Tibial nerve (tissue), 4 donors: ENCODE results near the gene ZBTB21. TPM values are rescaled to one million over a fixed set of nuclear protein-coding genes. Genes with fewer than 3 reads are reported as not detected.
A peak's percentile ranks its signal among the peaks of the same experiment; 100 is the strongest.

Experiments
- DNase-seq, 2 donors: peaks; one replicate each; pipeline ENCODE4 v3.0.0-alpha.2; 2019; ENCODE audit warnings: low spot score in 2 of 2
- H3K27ac ChIP-seq, 4 donors: fragments of 200-600 bp; sonication (generic) in 3 of 4; one replicate each; pipeline ENCODE4 v1.5.1; 2017 to 2019; ENCODE audit warnings: mild to moderate bottlenecking in 1 of 4
- H3K27me3 ChIP-seq, 2 donors: fragments of 200-600 bp; sonication (generic) in 1 of 2; one replicate each; pipeline versions ENCODE4 v1.5.1 to v1.6.0; 2017 to 2019
- H3K36me3 ChIP-seq, 3 donors: fragments of 200-600 bp; sonication (generic); one replicate each; pipeline ENCODE4 v1.5.1; 2018 to 2019
- H3K4me1 ChIP-seq, 4 donors: fragments of 200-600 bp; sonication (generic) in 3 of 4; one replicate each; pipeline ENCODE4 v1.5.1; 2017 to 2019
- H3K4me3 ChIP-seq, 4 donors: fragments of 200-600 bp; sonication (generic) in 3 of 4; one replicate each; pipeline ENCODE4 v1.5.1; 2017 to 2019; ENCODE audit warnings: mild to moderate bottlenecking in 1 of 4, moderate library complexity in 1 of 4
- H3K9me3 ChIP-seq, 4 donors: fragments of 200-600 bp; sonication (generic) in 3 of 4; one replicate each; pipeline ENCODE4 v1.5.1; 2017 to 2019
- CTCF ChIP-seq, 5 experiments: fragments of 200-600 bp in 3 of 5; fragments of 450-650 bp in 2 of 5; sonication (generic) in 3 of 5; IDR thresholded peaks; one replicate each; pipeline ENCODE4 v1.5.1; 2016 to 2019; ENCODE audit warnings: antibody characterized with exemption in 5 of 5, mild to moderate bottlenecking in 3 of 5, moderate library complexity in 2 of 5
- EP300 ChIP-seq, 2 donors: sonication (generic); formaldehyde crosslinking; IDR thresholded peaks; one replicate each; pipeline ENCODE4 v1.6.1; 2017; ENCODE audit warnings: antibody characterized with exemption in 2 of 2, mild to moderate bottlenecking in 1 of 2
- POLR2A ChIP-seq, 2 donors: fragments of 450-650 bp; IDR thresholded peaks; one replicate each; pipeline ENCODE4 v1.6.1; 2017; ENCODE audit warnings: antibody characterized with exemption in 2 of 2, mild to moderate bottlenecking in 2 of 2, moderate library complexity in 2 of 2
- WGBS, 2 donors: methylation state at CpG; one replicate each; pipeline ENCODE4 v1.1.5; 2018; 5-methylcytosine and 5-hydroxymethylcytosine counted together
- total RNA-seq, 4 donors: library from RNA; depleted of rRNA; stranded (reverse); fragments of >200 nt; gene quantifications; one replicate each; pipeline ENCODE4 v1.1.0, GENCODE V29; 2016

Gene ZBTB21
- total RNA-seq, 4 donors from 2014 or later, result 9.4 to 13.8 (median 10.6) TPM

- 89 to 93% methylated on average over 4 of the region's 4 CpGs for WGBS, 2 donors
- Histone ChIP-seq H3K27me3 (no peaks in the 10 kb centered on the region), H3K36me3 (no peaks in the 10 kb centered on the region), H3K27ac (no peak overlapping the region), H3K4me3 (no peak overlapping the region), H3K4me1 (peaks cover 0 to 9% (median 0%) of the 10 kb centered on the region in 4 donors), H3K9me3 (peaks cover 0 to 6% (median 0%) of the 10 kb centered on the region in 4 donors)
- TF ChIP-seq CTCF (IDR thresholded peaks at IDR 0.05), result no peak
- TF ChIP-seq EP300 (IDR thresholded peaks at IDR 0.05), result no peak
- TF ChIP-seq POLR2A (IDR thresholded peaks at IDR 0.05), result no peak
- DNase-seq, result no peak
Measured at GRCh38 chr21:41974752-41975053, 35.5 kb downstream of the ZBTB21 start.

- Histone ChIP-seq H3K27ac (no peak overlapping the region), H3K9me3 (peaks cover 0 to under 1% (median 0%) of the 10 kb centered on the region in 4 donors), H3K4me1 (peaks cover 0 to 9% (median 0%) of the 10 kb centered on the region in 4 donors), H3K4me3 (no peak overlapping the region), H3K36me3 (no peaks in the 10 kb centered on the region), H3K27me3 (no peaks in the 10 kb centered on the region)
- no peak for TF ChIP-seq CTCF (IDR thresholded peaks at IDR 0.05)
- peak in 1 of 2 donors; percentile 4 for DNase-seq
- 55 to 64% methylated on average over 14 of the region's 14 CpGs for WGBS, 2 donors
Measured at GRCh38 chr21:41973861-41974751, 36.1 kb downstream of the ZBTB21 start.

GRCh38 chr21:41973427-41973831 lies 36.7 kb downstream of the ZBTB21 start:
- Histone ChIP-seq H3K36me3 (no peaks in the 10 kb centered on the region), H3K4me1 (peaks cover 0 to 9% (median 0%) of the 10 kb centered on the region in 4 donors), H3K27ac (no peak overlapping the region), H3K4me3 (no peak overlapping the region), H3K27me3 (no peaks in the 10 kb centered on the region), H3K9me3 (no peaks in the 10 kb centered on the region)
- DNase-seq, result no peak
- 93% methylated on average over 15 of the region's 15 CpGs for WGBS, 2 donors
- TF ChIP-seq CTCF (IDR thresholded peaks at IDR 0.05), result no peak
- TF ChIP-seq POLR2A (IDR thresholded peaks at IDR 0.05), result no peak
- no peak for TF ChIP-seq EP300 (IDR thresholded peaks at IDR 0.05)

GRCh38 chr21:41972511-41973205 lies 37.5 kb downstream of the ZBTB21 start:
- 95 to 96% methylated on average over 23 of the region's 23 CpGs for WGBS, 2 donors
- DNase-seq, result no peak
- TF ChIP-seq EP300 (IDR thresholded peaks at IDR 0.05), result no peak
- TF ChIP-seq CTCF (IDR thresholded peaks at IDR 0.05), result no peak
- no peak for TF ChIP-seq POLR2A (IDR thresholded peaks at IDR 0.05)

GRCh38 chr21:41971891-41972290 lies 38.3 kb downstream of the ZBTB21 start:
- DNase-seq, result no peak
- Histone ChIP-seq H3K27me3 (no peaks in the 10 kb centered on the region), H3K27ac (no peak overlapping the region), H3K9me3 (no peaks in the 10 kb centered on the region), H3K4me1 (peaks cover 0 to 9% (median 0%) of the 10 kb centered on the region in 4 donors), H3K36me3 (no peaks in the 10 kb centered on the region), H3K4me3 (no peak overlapping the region)
- WGBS, 2 donors, result 88 to 93% methylated on average over 6 of the region's 6 CpGs
- no peak for TF ChIP-seq POLR2A (IDR thresholded peaks at IDR 0.05)
- TF ChIP-seq CTCF (IDR thresholded peaks at IDR 0.05), result no peak
- TF ChIP-seq EP300 (IDR thresholded peaks at IDR 0.05), result no peak

More at GRCh38 chr21:41972511-41973205, 37.5 kb downstream of the ZBTB21 start:
- Histone ChIP-seq H3K36me3 (no peaks in the 10 kb centered on the region), H3K27ac (no peak overlapping the region), H3K9me3 (no peaks in the 10 kb centered on the region), H3K4me3 (no peak overlapping the region), H3K27me3 (no peaks in the 10 kb centered on the region), H3K4me1 (peaks cover 0 to 9% (median 0%) of the 10 kb centered on the region in 4 donors)
